ENCODE measurements around the gene NFATC3. TPM values are rescaled to one million over a fixed set of nuclear protein-coding genes. Genes with fewer than 3 reads are reported as not detected.

The NFATC3 gene
- total RNA-seq, 1 donor from 2014 or later, result 74.5 TPM

DNA sequence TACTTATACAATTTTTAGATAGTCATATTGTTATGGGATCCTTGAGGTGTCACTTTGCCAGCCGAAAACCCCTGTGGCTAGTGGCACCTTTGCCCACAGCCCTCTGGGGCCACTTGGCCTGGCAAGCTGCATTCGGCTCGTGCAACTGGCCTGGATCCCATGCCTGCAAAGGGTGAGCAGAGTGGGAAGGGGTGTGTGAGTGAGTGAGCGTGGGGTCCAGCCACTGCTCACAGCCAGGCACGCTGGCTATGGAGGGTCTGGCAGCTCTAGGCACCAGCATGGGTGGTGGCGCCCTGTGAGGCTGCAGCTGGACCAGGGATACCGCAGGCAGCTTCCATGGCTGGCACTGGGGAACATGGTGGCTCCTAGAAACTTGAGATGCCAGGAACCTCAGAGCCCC lies 101.7 kb downstream of the NFATC3 start:
- Histone ChIP-seq H3K9me3 (no peaks in the 10 kb centered on the region), H3K4me3 (no peak overlapping the region), H3K27me3 (no peaks in the 10 kb centered on the region), H3K4me1 (no peaks in the 10 kb centered on the region), H3K27ac (no peak overlapping the region), H3K36me3 (peaks cover 78% of the 10 kb centered on the region)
- TF ChIP-seq, protein P1, sequence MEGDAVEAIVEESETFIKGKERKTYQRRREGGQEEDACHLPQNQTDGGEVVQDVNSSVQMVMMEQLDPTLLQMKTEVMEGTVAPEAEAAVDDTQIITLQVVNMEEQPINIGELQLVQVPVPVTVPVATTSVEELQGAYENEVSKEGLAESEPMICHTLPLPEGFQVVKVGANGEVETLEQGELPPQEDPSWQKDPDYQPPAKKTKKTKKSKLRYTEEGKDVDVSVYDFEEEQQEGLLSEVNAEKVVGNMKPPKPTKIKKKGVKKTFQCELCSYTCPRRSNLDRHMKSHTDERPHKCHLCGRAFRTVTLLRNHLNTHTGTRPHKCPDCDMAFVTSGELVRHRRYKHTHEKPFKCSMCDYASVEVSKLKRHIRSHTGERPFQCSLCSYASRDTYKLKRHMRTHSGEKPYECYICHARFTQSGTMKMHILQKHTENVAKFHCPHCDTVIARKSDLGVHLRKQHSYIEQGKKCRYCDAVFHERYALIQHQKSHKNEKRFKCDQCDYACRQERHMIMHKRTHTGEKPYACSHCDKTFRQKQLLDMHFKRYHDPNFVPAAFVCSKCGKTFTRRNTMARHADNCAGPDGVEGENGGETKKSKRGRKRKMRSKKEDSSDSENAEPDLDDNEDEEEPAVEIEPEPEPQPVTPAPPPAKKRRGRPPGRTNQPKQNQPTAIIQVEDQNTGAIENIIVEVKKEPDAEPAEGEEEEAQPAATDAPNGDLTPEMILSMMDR (IDR thresholded peaks at IDR 0.05), result no peak
- no peak for DNase-seq
- peak; percentile 32 for ATAC-seq
- intact Hi-C loops (cut with DNase I), result no loop called here

GRCh38 chr16:68187505-68187904 lies 102.3 kb downstream of the NFATC3 start:
- H3K36me3 ChIP-seq, result peaks cover 76% of the 10 kb centered on the region

GRCh38 chr16:68188170-68188569 lies 103.0 kb downstream of the NFATC3 start:
- Histone ChIP-seq H3K4me3 (no peak overlapping the region), H3K36me3 (peaks cover 76% of the 10 kb centered on the region), H3K9me3 (no peaks in the 10 kb centered on the region), H3K4me1 (no peaks in the 10 kb centered on the region), H3K27ac (no peak overlapping the region), H3K27me3 (no peaks in the 10 kb centered on the region)
- TF ChIP-seq, protein P1 (IDR thresholded peaks at IDR 0.05), result no peak
- no peak for DNase-seq
- no peak for ATAC-seq
- intact Hi-C loops (cut with DNase I), result no loop called here

More at GRCh38 chr16:68187505-68187904, 102.3 kb downstream of the NFATC3 start:
- Histone ChIP-seq H3K4me1 (no peaks in the 10 kb centered on the region), H3K27ac (no peak overlapping the region), H3K27me3 (no peaks in the 10 kb centered on the region), H3K9me3 (no peaks in the 10 kb centered on the region), H3K4me3 (no peak overlapping the region)
- TF ChIP-seq, protein P1 (IDR thresholded peaks at IDR 0.05), result no peak
- intact Hi-C loops (cut with DNase I), result no loop called here
- DNase-seq (no peak), ATAC-seq (no peak)

- intact Hi-C loops (cut with DNase I), result no loop called here
- peak; percentile 63 for ATAC-seq
- Histone ChIP-seq H3K27me3 (no peaks in the 10 kb centered on the region), H3K36me3 (peaks cover 63% of the 10 kb centered on the region), H3K27ac (no peak overlapping the region), H3K4me3 (no peak overlapping the region), H3K9me3 (no peaks in the 10 kb centered on the region), H3K4me1 (no peaks in the 10 kb centered on the region)
- TF ChIP-seq, protein P1 (IDR thresholded peaks at IDR 0.05), result no peak
- DNase-seq, result no peak
Observed at GRCh38 chr16:68190081-68190480, 104.9 kb downstream of the NFATC3 start.

- intact Hi-C loops (cut with DNase I), result no loop called here
- H3K27me3 ChIP-seq, result no peaks in the 10 kb centered on the region
- H3K9me3 ChIP-seq, result no peaks in the 10 kb centered on the region
- TF ChIP-seq, protein P1 (IDR thresholded peaks at IDR 0.05), result no peak
- no peak overlapping the region for H3K4me3 ChIP-seq
- DNase-seq (no peak), ATAC-seq (peak; percentile 70)
- peaks cover 58% of the 10 kb centered on the region for H3K36me3 ChIP-seq
- no peaks in the 10 kb centered on the region for H3K4me1 ChIP-seq
- H3K27ac ChIP-seq, result no peak overlapping the region
Observed at GRCh38 chr16:68190736-68191510, 105.8 kb downstream of the NFATC3 start.
